GM12892 (cell line): ENCODE results near the gene PIEZO1.
"Not testable (repeated sequence)": the region's sequence is repeated elsewhere in the genome, so short reads cannot be mapped to it uniquely, and the experiment has no call there.

Experiments
- DNase-seq: peaks from one replicate; pipeline ENCODE4 v3.0.0; 2011; ENCODE audit not compliant: insufficient read length
- FAIRE-seq: peaks from 2 replicates; lab custom pipeline; 2011; peaks lifted over from hg19 to GRCh38; lab: Jason Lieb, UNC
- POLR2A ChIP-seq: IDR thresholded peaks from 2 replicates; pipeline ENCODE4 v1.6.1; 2011; ENCODE audit warnings: low read depth, low read length, control low read depth
- POLR2AphosphoS5 ChIP-seq: IDR thresholded peaks from 2 replicates; pipeline ENCODE4 v1.6.1; 2011; ENCODE audit warnings: low read depth, low read length, control low read depth
- TAF1 ChIP-seq: IDR thresholded peaks from 2 replicates; pipeline ENCODE4 v1.6.1; 2011; ENCODE audit warnings: low read depth, mild to moderate bottlenecking, control low read depth, low read length, borderline replicate concordance

The PIEZO1 gene

GRCh38 chr16:88672776-88673175 is 112.2 kb downstream of the PIEZO1 start:
- DNase-seq, result no peak
- TF ChIP-seq POLR2A, result no peak
- TF ChIP-seq TAF1, result no peak
- no peak for TF ChIP-seq POLR2AphosphoS5
- no peak for FAIRE-seq

DNA sequence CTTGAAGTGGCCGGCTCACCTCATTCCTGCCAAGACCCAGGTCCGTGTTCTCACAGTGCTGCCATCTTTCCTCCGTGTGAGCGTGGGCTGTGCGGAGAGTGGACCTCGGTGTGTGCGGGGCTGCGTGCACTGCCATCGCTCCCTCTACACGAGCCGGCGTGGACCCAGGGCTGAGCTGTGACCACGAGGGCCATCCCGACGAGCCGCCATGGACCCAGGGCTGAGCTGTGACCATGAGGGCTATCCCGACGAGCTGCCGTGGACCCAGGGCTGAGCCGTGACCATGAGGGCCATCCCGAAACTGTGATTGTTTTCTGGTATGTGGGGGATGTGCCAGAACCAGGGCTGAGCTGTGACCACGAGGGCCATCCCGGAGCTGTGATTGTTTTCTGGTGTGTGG is 113.2 kb downstream of the PIEZO1 start:
- DNase-seq (no peak), FAIRE-seq (no peak)
- TF ChIP-seq TAF1 (no peak), POLR2AphosphoS5 (no peak), POLR2A (no peak)

DNA sequence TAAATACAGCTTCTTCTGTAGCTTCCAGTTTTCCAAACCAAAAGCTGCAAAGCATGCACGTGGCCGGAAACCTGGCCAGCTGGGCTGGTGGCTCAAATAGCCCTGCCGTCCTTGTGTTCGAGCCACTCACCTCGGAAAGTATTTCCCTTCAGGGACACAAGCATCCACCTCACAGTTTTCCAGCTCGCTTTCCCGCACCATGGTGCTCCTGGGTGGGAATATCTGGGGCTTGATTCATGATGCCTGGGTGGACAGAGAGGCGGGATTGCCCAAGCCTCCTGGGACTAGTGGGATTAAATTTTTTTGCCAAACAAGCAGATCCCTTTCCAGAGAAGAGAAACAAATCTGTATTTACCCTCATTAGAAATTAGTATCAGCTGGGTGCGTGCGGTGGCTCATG is 115.0 kb downstream of the PIEZO1 start:
- no peak for FAIRE-seq
- TF ChIP-seq POLR2AphosphoS5 (no peak), TAF1 (no peak), POLR2A (no peak)
- no peak for DNase-seq

GRCh38 chr16:88669493-88669892 is 115.5 kb downstream of the PIEZO1 start:
- not testable (repeated sequence) for DNase-seq, FAIRE-seq

DNA sequence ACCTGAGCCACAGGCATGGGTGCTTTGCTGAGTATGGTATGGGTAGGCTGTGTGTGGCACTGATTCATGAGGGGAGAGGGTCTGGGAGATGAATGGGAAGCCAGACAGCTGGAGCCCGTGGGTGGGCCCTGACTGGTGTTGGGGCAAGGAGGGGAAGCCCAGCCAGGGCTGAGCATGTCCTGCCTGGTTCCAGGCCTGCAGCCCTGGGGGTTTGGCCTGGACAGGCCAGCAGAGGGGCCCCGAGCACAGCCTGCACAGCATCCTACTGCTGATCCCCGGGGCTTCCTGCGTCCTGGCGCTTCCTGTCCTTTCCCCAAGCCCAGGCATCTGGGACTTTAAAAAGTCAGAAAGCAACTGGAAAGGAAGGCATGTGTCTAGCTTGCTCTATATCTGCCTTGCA is 117.6 kb downstream of the PIEZO1 start:
- TF ChIP-seq POLR2A (no peak), POLR2AphosphoS5 (no peak), TAF1 (no peak)
- no peak for FAIRE-seq
- no peak for DNase-seq

- no peak for FAIRE-seq
- TF ChIP-seq POLR2AphosphoS5, result no peak
- no peak for TF ChIP-seq POLR2A
- no peak for TF ChIP-seq TAF1
- no peak for DNase-seq
These were observed 119.5 kb downstream of the PIEZO1 start for GRCh38 chr16:88665570-88665969.
